ENCODE results near the gene LAMP5.

Gene LAMP5

GRCh38 chr20:9550283-9550682, 35.9 kb downstream of the LAMP5 start:
- DNase-seq, result no peak

DNA sequence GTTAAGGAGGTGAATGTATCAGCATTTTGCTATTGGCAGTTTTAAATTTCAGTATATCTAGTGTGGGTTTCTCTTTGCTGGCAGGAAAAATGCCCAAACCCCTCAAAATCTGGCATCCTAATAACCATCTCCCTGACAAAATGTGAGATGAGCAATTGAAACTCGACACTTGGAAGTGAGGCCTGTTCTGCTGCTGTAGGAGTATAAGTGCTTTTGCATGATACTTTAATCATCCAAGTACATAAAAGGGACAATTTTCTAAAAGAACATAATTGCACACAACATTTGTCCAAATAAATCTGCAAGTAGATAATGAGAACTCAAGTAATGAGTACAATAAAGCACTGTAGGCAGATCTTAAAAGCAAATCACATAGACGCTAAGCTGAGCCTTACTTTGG, 36.5 kb downstream of the LAMP5 start:
- no peak for DNase-seq

DNA sequence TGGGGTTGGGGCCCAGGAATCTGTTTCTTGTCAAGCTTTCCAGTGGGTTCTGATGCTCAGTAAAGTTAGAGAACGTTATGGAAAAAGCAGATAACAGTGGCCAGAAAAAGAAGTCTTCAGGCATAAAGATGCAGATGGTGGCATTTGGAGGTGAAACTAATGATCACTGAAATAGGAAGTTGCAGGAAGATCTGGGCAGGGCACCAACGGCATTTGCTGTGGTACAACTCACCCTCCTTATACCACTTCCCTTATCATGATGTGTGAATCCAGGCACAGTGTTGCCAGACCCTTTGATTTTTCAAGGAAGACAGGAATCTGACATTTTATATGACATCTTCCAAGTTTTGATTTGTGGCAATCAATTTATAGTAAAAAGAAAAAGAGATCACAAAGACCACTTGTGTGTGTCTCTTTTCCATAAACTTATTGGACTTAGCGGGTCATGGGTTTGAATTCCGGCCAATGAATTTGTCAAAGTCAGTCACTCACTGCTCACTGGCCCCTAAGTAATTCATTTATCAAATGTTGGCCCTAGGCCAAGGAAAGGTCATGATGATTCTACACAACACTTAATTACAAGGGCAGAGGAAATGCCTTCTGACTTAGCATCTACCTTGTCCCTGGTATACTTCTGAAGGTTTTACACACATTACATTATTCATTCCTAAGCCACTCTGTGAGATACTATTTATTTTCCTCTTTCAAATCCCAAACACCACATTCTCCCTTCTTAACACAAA, 37.6 kb downstream of the LAMP5 start:
- DNase-seq, result no peak

GRCh38 chr20:9555781-9556180, 41.4 kb downstream of the LAMP5 start:
- peak; percentile 1 for DNase-seq

- DNase-seq, result no peak
These were observed 43.0 kb downstream of the LAMP5 start for GRCh38 chr20:9557411-9557810.

DNA sequence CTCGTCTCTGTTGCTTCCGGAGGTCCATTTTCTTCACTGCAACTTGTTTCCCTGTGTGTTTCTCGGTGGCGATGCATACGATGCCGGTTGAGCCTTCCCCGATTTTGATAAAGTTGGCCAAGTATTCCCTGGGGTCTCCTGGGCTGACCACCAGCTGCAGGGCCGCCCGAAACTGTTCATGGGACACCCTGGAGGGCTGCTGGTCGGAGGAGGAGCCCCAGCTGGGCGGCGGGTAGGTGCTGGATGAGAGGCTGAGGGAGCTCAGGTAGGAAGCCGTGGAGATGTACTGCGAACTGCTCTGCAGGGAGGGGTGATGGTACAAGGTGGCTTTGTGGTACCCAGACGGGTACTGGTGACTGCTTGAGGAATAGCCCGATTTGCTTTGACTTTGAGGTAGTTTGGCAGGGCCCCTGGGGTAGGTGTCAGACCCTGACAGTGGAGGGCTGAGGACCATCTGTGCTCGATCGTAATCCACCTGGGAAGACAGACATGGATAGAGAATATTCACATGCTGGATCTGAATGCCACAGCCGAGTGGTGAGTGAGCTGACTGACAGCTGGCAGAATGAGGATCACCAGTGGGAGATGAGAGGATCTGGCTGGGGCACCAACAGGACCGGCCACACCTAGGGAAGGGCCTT, 51.6 kb downstream of the LAMP5 start:
- no peak for DNase-seq

DNA sequence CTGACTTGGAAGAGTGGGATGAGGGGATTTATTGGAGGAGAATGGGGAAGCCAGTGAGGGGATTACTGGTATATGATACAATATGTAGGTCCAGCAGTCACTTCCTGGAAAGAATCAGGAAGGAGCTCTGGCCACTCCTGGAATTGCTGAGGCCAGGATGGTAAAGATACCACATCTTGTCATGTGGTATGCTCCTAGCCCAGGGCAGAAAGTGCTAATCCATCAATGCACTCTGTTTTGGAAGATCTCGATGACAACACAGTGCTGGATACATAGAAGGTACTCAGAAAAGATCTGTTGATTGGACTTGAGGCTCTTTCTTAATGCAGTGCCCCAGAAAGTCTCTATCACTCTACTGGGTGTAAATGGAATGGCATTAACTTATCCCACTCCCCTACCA, 52.6 kb downstream of the LAMP5 start:
- no peak for DNase-seq

DNA sequence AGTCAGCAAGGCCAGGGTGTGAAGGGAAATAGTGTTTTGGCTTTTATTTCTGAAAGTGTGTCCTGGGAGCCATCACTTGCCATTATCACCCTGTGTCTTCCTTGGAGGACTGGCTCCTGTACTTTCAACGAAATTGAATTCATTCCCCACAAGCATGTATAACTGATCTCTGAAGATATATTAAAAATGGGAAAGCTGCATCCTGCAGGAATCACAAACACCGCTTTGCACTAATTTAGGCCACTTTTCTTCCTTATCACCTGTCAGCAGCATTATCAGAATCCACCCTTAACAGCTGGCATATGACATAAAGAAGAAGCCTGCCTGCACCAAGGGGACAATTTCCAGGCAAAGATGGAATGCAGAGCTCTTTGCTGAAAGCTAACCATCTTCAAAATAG, 56.2 kb downstream of the LAMP5 start:
- no peak for DNase-seq

DNA sequence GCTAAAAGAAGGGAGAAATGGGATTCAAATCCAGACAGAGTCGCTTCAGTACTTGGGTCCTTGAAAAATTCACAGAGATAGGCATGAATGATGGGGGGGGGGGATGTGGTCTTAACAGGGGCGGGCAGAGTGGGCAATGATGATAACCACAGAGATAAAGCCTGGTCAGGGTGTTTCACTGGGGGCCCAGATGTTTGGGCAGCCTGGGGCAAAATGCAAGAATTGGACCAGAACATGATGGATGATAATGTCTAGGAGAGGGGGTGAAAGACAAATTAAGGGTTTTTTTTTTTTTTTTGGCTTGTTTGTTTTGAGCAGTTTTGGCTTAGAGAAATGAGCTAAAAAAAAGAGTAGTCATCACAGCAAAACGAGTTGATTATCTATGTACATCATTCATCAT, 57.4 kb downstream of the LAMP5 start:
- no peak for DNase-seq

GRCh38 chr20:9572670-9573069, 58.3 kb downstream of the LAMP5 start:
- no peak for DNase-seq

DNA sequence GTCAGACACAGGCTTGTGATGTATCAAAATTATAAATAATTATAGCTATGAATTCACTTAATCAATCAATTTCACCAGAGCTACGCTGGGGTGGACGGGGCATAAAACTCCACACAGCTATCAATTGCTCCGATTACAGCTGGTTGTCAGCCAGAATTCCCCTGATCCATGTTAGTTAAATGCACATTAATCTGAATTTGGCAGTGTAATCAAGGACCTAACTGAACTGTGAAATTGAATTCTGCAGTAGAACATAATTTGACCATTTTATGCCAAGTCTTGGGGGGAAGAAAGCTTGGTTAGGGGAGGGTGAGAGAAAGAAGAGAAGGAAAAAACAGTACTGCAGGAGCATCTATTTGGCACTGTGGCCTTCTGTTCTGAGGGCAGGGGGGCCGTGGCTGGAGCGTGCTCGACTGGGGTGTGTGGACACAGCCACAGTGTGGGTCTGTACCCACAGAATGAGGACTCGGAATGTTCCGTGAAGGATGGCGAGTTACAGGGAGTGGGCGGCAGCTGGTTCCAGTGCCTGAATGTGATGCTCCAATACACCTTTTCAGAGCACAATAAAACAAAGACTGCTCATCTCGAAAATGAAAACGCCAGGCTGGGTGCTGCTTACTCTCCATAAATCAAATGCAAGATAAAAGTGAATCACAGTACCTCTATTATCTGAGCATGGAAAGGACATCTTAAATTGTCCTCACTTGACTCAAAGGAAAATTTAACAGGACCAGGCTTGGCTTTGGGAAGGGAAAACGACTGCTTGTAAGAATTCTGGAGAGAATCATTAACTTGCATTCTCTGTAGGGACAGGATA, 59.2 kb downstream of the LAMP5 start:
- no peak for DNase-seq

DNA sequence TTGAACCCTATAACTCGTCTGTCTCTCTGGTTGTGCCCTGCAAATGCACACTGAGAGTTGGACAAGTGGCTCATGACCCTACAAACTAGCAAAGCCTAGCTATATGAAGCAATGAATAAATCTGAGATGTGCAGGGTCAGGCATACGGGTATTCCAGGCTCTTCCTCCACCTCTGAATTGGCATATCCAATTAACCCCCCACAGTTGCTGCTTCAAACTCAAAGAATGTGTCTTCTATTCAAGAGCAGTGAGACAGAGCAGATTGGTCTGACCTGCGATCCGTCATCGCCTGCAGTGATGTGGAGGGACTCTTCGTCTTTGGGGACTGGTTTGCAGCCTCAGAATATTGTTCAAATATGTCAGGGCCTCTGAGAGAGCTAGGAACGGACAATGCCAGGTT, 59.8 kb downstream of the LAMP5 start:
- no peak for DNase-seq

GRCh38 chr20:9574776-9575175, 60.4 kb downstream of the LAMP5 start:
- no peak for DNase-seq

DNA sequence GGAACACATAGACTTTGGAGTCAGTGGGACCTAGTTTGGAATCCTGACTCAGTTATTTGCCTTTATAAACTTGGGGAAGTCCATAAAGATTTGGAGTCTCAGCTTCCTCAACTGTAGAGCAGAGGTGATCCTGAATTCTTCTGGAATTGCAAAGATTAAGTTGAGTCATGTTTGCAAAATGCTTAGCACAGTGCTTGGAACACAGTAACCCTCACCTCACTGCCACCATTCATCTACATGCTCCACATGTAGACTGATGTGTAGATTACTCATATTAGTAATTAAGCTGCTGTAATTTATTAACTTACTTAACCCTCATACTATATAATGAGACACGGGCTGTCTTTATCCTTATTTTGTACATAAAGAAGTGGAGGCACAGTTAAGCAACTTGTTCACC, 61.4 kb downstream of the LAMP5 start:
- no peak for DNase-seq

GRCh38 chr20:9576695-9577094, 62.3 kb downstream of the LAMP5 start:
- no peak for DNase-seq

GRCh38 chr20:9577397-9577796, 63.0 kb downstream of the LAMP5 start:
- DNase-seq, result no peak

GRCh38 chr20:9578594-9578993, 64.2 kb downstream of the LAMP5 start:
- DNase-seq, result no peak

Data from activated CD4-positive, alpha-beta T cell treated with anti-CD3 and anti-CD28 coated beads, Interleukin-2, Interleukin-6, amounts not matched to agents 100 ng/mL and 50 ng/mL, durations not matched to agents 16 hours and 8 hours (primary cell).